ENCODE results near the gene BMPR1B.
"Not testable (repeated sequence)": the region's sequence is repeated elsewhere in the genome, so short reads cannot be mapped to it uniquely, and the experiment has no call there.

The BMPR1B gene

DNA sequence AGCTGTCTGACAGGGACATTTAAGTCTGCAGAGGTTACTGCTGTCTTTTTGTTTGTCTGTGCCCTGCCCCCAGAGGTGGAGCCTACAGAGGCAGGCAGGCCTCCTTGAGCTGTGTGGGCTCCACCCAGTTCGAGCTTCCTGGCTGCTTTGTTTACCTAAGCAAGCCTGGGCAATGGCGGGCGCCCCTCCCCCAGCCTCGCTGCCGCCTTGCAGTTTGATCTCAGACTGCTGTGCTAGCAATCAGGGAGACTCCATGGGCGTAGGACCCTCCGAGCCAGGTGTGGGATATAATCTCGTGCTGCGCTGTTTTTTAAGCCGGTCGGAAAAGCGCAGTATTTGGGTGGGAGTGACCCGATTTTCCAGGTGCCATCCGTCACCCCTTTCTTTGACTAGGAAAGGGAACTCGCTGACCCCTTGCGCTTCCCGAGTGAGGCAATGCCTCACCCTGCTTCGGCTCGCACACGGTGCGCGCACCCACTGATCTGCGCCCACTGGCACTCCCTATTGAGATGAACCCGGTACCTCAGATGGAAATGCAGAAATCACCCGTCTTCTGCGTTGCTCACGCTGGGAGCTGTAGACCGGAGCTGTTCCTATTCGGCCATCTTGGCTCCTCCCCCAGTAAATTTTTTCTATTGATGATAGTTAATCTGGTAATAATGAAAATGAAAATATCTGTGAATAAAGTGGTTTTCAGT, 83.6 kb downstream of the BMPR1B start:
- not testable (repeated sequence) for DNase-seq

DNA sequence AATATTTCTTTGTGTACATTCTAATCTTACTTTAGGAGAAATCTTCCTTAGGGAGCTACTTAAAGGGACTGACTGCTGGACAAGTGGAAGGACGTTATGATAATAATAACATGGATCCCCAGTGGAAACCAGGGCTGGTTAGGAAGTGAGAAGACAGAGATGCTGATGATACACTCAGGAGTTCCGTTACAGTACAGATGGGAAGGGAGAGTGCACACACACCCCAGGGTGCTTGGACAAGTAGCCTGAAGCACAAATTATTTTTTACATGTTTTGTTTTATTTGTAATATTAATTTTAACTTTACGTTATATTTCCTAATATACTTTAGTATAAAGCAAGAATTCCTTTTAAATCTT, 84.1 kb downstream of the BMPR1B start:
- no peak for DNase-seq

DNA sequence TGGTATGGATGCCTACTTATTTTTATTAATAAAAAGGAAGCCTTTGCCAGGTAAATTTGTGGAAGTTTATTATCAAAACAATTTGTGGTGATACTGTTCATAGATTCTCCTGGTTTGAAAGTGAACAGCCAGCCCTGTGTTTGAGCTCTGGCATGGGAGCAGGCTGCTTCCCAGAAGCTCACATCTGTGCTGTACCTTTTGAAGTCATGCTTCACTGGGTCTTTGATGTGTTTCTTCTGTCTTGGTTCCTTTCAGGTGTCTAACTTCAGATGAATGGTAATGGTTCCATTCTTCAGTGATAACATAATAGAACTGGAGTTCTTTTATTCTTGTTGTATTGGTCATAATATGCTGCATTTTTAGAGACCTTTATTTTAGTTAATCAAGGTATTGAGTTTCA, 85.5 kb downstream of the BMPR1B start:
- DNase-seq = no peak

DNA sequence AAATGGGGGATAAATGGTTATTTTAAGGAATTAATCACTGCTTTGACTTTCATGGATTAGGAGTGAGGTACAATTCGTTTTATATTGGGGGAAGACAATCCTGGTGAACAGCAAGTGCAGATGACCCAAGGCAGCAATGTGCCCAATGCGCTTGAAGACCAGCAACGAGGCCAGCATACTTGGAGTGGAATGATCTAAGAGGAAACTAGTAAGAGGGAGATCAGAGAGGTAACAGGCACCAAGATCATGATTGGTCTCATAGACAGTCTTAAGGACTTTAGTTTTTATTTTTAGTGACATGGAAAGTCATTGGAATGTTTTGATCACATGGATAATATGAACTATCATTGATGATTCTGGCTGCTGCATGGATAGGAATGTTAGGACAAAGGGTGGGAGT, 90.6 kb downstream of the BMPR1B start:
- DNase-seq = no peak

DNA sequence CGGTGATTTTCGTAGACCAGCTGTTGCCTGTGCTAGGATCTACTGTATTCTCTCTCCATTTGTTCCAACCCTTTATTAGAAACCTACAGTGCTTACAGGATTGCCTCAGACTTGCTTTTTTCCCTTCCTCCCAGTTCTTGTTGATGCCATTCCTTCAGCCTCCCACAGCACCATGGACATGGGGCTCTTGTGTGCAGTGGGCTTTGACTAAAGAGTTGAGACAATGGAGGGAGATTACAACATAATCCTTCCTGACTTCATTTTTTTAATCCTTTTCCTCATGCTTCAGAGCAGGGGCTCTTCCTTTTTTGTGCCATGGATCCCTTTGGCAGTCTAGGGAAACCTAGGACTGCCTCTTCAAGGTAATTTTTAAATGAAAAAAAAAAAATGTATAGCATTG, 92.1 kb downstream of the BMPR1B start:
- DNase-seq = no peak

DNA sequence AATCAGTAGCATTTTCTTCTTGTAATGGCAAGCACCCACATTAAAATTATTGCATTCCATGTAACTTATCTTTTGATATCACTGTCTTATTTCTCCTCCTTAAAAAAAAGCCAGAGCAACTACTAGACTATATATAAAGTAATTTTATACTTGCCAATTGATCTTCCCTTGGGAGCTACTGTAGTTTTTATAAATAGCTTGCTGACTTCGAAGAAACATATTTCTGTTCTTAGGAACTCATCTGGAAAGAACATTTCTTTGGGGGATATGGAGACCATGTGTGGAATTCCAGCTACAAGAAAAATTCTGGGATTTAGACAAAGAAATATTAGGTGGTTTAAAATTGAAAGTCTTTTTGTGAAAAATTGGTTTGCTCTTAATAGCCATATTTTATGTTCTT, 94.9 kb downstream of the BMPR1B start:
- no peak for DNase-seq

DNA sequence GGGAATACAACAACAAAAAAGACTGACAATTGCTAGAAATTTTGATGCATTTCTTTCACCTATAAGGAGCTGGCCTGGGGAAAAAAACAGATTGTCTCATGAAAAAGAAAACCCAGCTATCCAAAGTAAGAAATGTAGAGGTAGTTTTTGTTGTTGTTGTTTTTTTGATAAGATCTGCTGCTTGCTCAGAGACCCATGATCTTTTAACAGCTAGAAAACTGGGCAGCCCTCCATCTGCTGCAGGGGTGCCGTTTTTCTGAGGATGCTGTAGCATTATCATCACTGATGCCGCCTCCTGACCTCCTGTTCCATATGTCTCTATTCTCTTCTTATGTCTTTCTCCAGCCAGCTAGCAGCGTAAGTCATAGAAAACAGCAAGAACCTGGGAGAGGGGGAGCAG, 98.3 kb downstream of the BMPR1B start:
- no peak for DNase-seq

DNA sequence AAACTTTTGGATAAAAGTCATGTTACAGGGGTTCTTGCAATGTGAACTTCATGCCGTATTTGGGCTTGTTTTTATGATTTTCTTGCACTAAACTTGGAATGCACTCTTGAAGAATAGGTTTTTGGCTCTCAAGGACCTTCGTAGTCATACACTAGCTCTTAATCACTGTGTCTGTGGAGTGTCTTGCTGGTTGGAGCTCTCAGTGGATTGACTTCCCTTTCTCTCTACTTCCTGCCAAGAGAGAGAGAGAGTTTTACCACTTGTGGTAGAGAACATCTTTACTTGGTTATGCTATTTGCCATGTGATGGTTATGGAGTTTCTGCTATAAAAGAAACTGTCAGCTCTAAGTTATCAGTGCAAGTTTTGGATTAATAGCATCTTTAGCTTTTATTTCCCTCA, 112.4 kb downstream of the BMPR1B start:
- no peak for DNase-seq

DNA sequence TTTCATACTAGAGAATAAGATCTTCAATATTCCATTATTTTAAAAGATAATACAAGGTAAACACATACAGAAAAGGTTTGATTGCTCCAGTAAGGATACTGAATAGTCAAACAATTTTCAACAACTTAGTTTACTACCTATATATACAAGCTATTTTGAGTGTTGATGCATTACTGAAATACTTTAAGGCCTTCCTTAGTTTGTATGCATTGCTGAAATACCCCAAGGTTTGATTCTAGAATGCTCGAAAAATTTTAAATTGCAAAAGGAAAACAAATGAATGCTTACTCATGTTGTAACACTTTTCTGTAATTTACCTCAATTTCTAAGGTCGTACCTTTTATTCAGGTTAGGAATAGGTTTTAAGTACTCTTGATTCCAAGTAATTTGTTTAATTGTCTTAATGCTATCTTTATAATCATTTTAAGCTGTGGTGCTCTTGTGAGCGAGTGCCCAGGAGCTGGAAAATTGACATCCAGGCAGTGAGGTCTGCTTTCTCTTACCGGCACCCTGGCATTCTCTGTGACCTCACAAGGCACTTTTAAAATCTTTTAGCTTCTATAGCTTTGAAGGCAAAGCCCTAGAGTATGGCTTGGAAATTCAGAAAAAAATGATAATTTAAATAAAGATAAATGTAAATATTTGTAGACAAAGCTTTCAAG, 114.0 kb downstream of the BMPR1B start:
- DNase-seq = no peak

DNA sequence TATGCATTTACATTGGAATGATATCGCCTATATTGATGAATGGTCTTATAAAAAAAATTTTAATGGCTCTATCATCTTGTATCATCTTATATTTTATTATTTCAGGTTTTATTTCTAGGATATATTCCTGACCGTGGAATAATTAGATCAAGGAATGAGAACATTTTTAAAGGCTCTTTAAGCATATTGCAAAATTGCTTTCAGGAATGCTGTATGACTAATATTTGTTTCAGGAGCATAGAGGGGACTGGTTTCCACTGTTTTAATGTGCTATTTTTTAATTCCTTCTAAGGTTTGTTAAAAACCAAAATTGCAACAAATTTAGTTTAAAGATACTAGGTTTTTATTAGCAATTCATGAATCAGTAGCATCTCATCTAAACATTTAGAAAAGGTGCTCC, 120.2 kb downstream of the BMPR1B start:
- no peak for DNase-seq

DNA sequence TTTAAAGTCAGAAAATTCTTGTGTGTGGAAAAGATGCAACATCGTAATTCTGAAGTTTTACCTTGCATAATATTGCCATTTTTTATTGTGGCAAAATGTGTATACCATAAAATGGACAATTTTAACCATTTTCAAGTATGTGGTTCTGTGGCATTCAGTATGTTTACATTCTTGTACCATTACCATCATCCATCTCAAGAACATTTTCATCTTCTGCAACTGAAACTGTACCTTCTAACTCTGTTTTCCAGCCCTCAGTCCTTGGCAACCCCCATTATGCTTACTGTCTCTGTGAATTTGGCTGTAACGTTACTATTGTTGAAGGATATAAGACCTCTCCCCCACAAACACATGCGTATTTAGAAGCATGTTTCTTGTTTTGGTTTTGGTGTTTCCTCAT, 123.2 kb downstream of the BMPR1B start:
- DNase-seq = no peak

DNA sequence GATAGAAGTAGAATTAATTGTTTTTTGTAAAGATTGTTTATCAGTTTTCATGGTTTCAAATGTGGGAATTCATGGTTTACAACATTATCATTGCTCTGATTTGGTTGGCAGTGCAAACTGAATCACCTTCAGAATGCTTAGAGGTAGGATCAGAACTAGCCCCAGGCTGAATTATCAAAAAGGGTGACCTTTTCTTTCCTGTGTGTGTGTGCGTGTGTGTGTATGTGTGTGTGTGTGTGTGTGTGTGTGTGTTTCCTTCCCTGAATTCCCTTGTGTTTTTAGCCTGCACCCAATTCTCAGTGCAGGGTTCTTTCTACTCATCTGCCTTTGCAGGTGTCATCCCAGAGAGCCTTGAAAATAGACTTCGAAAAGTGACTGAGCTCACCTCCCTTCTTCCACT, 125.0 kb downstream of the BMPR1B start:
- DNase-seq = no peak

DNA sequence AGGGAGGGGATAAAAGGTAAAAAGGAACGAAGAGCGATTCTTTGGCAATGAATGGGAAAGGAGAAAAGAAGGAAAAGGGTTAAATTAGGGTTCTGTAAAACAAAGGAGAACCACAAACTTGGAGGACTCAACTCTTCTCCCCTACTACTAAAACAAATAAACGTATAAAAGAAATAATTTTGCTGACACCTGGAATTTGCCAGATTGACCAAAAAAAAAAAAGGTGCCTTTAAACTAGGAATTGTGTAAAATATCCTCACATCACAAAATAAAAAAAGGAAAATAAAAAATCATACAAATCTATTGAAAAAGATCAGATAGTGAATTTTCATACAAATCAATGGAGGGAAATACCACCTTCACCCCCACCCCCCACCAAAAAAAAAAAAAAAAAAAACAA, 129.3 kb downstream of the BMPR1B start:
- no peak for DNase-seq

DNA sequence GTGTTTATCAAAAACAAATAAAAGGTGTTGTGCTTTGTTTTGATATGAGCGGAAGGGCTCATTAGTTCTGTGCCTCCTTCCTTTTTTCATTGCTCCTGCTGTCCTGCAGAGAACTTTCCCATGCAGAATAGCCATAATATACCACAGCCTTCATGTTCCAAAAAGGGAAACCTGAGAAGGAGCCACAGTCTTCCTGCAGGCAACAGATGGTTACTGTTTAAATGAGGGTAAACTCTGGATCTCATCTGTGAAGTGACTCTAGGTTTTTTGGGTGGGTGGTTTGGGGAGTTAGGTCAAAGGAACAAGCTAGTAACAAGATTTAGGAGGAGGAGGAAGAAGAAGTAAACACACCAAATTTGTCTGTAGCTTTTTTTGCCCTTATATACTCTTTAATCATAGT, 131.8 kb downstream of the BMPR1B start:
- no peak for DNase-seq

DNA sequence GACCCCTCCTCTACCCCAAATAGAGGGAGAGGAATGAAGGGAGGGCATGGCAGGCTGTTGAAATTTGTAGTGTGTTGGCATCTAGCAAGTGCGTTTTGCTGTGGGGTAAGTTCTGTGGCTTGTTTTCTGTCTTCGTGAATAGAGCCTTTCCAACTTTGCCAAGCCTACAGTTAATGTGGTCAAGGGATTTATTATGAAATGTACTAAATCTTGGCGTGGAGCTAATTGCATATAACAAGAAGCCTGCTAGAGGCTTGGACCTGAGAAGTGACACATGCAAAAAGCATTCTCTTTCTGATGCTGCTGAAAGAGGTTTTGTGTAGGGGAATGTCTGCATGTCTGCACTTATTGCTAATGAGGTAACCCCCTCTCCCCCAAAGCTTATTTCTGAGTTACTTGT, 132.2 kb downstream of the BMPR1B start:
- DNase-seq = no peak

DNA sequence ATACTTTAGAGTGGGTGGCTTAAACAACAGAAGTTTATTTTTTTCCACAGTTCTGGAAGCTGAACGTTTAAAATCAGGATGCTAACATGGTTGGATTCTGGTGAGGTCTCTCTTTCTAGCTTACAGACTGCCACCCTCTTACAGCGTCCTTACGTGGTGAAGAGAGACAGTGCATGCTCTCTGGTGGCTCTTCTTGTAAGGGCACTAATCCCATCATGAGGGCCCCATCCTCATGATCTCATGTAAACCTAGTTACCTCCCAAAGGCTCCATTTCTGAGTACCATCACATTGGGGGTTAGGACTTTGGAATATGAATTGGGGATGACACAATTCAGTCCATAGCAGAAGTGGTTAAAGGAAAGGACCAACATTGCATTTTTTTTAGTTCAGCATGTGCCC, 132.8 kb downstream of the BMPR1B start:
- no peak for DNase-seq

DNA sequence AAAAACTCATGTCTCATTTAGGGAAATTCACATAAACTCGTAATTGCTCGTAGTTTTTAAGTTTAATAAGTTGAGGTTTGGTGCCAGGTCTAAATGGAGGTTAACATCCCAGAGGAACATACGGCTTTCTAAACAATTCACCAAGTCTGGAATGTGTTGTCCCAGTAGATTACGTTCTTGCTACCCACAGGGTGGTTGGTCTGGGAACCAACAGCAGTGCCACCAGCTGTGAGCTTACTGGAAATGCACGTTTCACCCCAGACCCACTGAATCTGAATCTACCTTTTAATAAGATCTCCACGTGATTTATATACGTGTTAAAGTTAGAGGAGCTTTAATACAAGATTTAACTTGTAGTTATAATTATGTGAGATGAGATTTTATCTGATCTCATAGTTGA, 134.3 kb downstream of the BMPR1B start:
- DNase-seq = no peak

DNA sequence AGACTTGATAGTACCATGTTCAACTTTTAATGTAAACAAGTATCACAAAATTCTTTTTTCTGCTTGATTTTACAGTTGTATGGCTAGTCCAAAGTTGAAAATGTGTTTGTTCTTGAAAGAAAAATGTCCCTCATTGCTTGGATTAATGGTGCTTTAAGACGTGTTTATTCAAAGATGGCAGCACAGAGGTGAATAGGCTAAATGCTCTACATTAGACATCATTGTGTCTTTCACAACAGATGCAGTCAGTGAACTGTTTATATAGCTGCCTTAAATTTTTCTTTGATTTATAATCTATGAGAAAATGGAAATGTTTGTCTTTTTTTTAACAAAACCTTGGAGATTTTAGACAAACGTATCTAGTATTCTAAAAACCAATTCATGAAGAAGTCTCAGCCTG, 137.3 kb downstream of the BMPR1B start:
- no peak for DNase-seq

DNA sequence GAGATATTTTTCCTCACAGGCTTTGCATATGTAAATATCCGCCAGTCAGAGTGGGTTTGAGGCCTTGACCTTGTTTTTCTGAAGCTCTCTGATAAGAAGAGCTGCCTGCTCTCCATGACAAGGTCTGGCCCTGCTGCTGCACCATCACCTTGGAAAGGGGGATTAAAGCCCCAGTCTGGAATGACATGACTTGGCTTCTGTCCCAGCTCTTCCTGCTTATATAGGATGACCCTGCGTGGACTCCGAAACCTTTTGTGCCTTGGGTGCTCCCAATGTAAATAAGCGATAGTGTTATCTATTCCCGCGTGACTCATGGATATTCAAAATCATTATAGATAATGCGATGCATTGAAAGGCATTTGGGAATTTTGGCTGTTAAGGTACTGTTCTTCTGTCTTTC, 139.3 kb downstream of the BMPR1B start:
- no peak for DNase-seq

DNA sequence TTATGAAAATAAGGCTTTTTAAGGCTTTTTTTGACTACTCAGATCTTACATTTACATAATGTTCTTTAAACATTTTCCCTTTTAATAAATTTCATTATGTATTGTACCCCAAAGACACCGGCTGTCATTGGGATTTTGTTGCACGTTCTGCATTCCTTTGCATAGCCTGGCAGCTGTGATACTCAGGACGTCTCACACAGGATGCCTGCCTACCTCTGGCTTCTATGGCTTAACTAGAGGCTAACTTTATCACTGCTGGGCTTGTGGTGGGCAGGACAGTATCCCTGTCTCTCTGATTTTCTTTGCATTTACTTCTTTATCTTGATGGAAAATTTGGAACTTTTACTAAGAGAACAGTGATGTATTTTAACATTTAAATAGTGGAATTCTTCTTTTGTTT, 147.8 kb downstream of the BMPR1B start:
- DNase-seq = no peak

DNA sequence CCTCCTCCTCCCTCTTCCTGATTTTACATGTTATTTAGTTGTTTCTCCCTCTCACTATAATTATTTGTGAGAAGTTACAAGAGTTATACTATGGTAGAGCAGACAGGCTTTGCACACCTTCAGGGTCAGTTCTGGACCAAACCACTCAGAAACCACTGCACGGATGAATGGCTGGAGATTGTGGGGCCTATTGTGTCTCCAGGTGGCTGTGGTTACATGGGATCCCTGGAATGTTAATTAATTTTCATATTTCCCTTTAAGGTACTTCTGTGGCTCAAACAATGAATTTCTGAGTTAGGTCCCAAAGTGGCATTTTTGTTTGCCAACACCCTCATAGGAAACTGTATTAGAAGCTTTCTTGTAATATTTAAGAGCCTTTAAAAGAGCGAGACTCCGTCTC, 151.9 kb downstream of the BMPR1B start:
- no peak for DNase-seq

DNA sequence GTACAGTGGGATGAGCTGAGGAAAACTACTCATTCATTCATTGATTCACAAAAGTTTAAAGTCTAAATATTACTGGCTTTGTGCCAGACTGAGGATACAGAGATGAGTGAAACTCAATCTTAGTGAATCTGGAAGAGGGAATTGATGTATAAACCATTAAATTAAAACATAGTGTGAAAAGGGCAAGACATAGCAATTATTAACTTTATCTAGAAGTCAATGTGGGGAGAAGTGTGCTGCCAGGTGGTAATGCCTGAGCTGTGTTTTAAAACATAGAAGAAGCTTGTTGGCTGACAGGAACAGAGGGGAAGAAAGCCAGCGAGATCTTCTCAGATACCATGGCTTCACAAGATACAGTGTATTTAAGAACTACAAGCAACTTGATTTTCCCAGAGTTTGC, 153.4 kb downstream of the BMPR1B start:
- no peak for DNase-seq

DNA sequence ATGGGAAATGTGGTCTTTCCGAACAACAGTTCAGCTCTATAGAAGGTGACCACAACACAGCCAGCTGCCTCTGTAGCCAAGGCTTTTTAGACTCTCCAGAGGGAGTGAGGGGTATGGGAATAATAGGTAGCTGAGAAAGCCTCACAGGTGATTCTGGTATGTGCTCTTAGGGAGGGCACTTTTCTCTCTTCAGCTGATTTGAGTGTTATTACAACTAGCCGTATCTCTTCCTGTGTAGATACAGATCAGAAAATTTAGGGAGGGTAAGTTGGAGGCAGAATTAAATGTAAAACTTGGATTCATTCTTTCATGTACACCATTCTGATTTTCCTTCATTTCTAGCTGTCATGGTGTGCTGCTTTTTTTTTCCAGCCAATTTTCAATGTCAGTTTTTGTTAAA, 154.9 kb downstream of the BMPR1B start:
- DNase-seq = no peak

DNA sequence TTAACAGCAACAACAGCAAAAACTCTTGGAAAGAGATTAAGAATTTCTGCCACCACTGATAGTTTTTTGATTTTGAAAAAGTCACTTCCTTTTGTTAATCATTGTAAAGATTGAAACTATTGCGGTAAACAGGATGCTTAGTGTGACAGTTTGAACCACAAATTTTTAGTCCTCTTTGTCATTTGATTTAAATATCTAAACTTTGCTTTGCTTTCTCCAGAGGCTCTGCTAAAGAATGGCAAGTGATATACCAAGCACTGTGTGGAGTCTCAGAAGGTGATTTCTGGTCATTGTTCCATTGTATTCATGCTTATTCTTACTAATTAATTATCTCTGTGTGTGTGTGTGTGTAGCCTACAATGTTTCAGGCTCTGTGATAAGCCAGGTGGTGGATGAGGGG, 155.6 kb downstream of the BMPR1B start:
- DNase-seq = no peak

DNA sequence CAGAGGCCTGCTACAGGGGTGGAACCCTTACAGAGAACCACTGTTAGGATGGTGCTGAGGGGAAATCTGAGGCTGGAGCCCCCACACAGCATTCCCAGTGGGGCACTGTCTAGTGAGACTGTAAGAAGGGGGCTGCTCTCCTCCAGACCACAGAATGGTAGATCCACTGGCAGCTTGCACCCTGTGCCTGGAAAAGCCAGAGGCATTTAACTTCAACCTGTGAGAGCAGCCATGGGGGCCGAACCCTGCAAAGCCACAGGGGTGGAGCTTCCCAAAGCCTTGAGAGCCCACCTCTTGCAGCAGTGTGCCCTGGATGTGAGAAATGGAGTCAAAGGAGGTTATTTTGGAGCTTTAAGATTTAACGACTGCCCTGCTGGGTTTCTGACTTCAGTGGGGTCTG, 159.4 kb downstream of the BMPR1B start:
- no peak for DNase-seq

Data from NCI-H146 (cell line).